SK-N-MC (cell line): ENCODE measurements around the gene PTPRM.

Experiments
- EZH2 ChIP-seq: fragments of 200-600 bp; sonication (generic); IDR thresholded peaks from one replicate; pipeline ENCODE4 v1.6.1; 2017; ENCODE audit warnings: antibody characterized with exemption
- POLR2AphosphoS5 ChIP-seq: IDR thresholded peaks from 2 replicates; pipeline ENCODE4 v1.6.1; 2012; ENCODE audit warnings: mild to moderate bottlenecking, low read depth, low read length, borderline replicate concordance

DNA sequence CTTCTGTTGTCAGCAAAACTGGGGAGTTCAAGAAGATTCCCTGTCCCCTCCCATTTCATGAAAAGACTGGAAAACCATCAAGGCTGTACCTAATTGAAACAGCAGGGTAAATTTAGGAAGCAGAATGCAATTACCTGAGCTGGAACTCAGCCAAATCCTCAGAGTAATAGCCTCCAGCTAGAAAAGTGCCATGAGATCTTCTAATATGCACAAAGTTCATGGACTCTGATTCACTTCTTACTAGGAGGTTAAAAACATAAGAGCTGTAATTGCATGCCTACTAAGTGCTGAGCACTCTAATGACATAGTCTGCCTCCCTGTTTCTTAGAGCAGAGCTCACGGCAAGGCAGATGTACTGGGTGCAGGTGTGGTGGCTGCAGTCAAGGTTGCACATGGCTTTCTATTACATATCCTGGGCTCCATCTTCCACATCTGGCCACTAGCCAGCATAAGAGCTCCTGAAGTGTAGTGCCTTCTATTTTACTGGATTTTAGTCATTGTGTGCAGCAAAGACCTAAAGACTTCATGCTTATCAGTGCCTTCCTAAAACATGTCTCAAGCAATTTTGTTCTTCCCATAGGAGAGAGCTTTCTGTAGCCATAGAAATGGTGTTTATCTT is 341.7 kb downstream of the PTPRM start:
- TF ChIP-seq EZH2 (no peak), POLR2AphosphoS5 (no peak)
